Ascending aorta (tissue), 2 donors: ENCODE data around the gene DENND5B. TPM values are rescaled to one million over a fixed set of nuclear protein-coding genes. Genes with fewer than 3 reads are reported as not detected.

Source experiments
- DNase-seq, 2 donors: peaks; one replicate each; pipeline ENCODE4 v3.0.0-alpha.2; 2019; ENCODE audit warnings: low spot score in 2 of 2
- H3K27ac ChIP-seq, 2 donors: fragments of 200-600 bp; sonication (generic); one replicate each; pipeline ENCODE4 v1.5.1; 2016 to 2017; ENCODE audit warnings: mild to moderate bottlenecking in 1 of 2
- H3K27me3 ChIP-seq: fragments of 200-600 bp; sonication (generic); one replicate; pipeline ENCODE4 v1.5.1; 2017
- H3K36me3 ChIP-seq, 2 donors: fragments of 200-600 bp; sonication (generic); one replicate each; pipeline ENCODE4 v1.5.1; 2016
- H3K4me1 ChIP-seq, 2 donors: fragments of 200-600 bp; sonication (generic); one replicate each; pipeline ENCODE4 v1.5.1; 2016 to 2017; ENCODE audit warnings: mild to moderate bottlenecking in 1 of 2
- H3K4me3 ChIP-seq, 2 donors: fragments of 200-600 bp; sonication (generic); one replicate each; pipeline ENCODE4 v1.5.1; 2016 to 2017; ENCODE audit warnings: mild to moderate bottlenecking in 1 of 2
- H3K9me3 ChIP-seq, 2 donors: fragments of 200-600 bp; sonication (generic); one replicate each; pipeline ENCODE4 v1.5.1; 2016
- CTCF ChIP-seq, 3 experiments: fragments of 200-600 bp in 2 of 3; fragments of 450-650 bp in 1 of 3; sonication (generic) in 2 of 3; IDR thresholded peaks; one replicate each; pipeline ENCODE4 v1.5.1; 2016 to 2019; ENCODE audit warnings: antibody characterized with exemption in 3 of 3, mild to moderate bottlenecking in 1 of 3, moderate library complexity in 1 of 3
- intact Hi-C: fragments of 100-400 bp; cut with DNase I; formaldehyde crosslinking; loops from one replicate; pipeline ENCODE4 v1.15.1; 2023
- total RNA-seq: library from RNA; depleted of rRNA; stranded (reverse); fragments of >200 nt; gene quantifications from one replicate; pipeline ENCODE4 v1.1.0, GENCODE V29; 2016

Gene DENND5B
- total RNA-seq, 1 donor from 2014 or later: 4.7 TPM

- DNase-seq: no peak
- intact Hi-C loops: no loop called here
These were observed 105.4 kb downstream of the DENND5B start for GRCh38 chr12:31485571-31485970.

DNA sequence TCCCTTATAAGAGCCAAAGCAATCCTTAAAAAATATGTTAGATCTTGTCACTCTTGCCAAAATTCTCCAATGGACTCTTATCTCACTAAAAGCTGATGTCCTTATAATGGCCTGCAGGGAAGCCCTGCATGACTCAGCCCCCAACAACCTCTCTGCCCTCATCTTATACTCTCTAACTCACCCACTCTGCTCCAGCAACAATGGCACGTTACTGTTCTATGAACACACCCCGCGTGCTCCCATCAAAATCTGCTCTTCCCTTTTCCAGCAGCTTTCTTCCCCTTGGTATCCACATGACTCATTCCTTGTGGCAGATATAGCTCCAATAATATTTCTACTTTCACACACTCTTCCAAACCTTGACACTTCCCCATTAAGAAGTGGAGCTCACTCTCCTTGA lies 108.1 kb downstream of the DENND5B start:
- DNase-seq: no peak
- H3K27ac ChIP-seq: no peak overlapping the region
- no peak for TF ChIP-seq CTCF (IDR thresholded peaks at IDR 0.05)
- no peaks in the 10 kb centered on the region for H3K27me3 ChIP-seq
- peaks cover 0 to 11% of the 10 kb centered on the region in 2 donors for H3K36me3 ChIP-seq
- intact Hi-C loops: no loop called here
- H3K4me1 ChIP-seq: no peaks in the 10 kb centered on the region
- H3K9me3 ChIP-seq: no peaks in the 10 kb centered on the region
- no peak overlapping the region for H3K4me3 ChIP-seq

More at GRCh38 chr12:31485571-31485970, 105.4 kb downstream of the DENND5B start:
- peaks cover 0 to 4% of the 10 kb centered on the region in 2 donors for H3K4me1 ChIP-seq
- H3K27me3 ChIP-seq: no peaks in the 10 kb centered on the region
- H3K9me3 ChIP-seq: no peaks in the 10 kb centered on the region
- H3K27ac ChIP-seq: no peak overlapping the region
- H3K36me3 ChIP-seq: peaks cover 0 to 4% of the 10 kb centered on the region in 2 donors
- TF ChIP-seq CTCF (IDR thresholded peaks at IDR 0.05): no peak
- no peak overlapping the region for H3K4me3 ChIP-seq

DNA sequence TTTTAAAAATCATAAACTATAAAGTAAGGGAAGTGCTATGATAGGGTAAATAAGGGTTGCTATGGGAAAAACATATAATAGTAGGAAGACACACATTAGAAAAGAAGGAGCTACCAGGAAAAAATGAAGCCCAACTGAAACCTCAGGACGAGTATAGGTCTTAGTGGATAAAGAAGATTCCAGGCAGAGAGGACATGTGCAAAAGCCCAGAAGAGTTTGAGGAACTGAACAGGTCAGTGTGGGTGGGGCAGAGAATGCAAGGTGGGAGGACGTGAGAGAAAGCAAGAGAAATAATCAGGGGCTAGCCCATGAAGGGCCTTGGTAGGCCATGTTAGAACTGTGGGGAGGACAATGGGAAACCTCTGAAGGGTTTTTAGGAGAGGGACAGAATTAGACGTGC lies 109.5 kb downstream of the DENND5B start:
- no peaks in the 10 kb centered on the region for H3K4me1 ChIP-seq
- TF ChIP-seq CTCF (IDR thresholded peaks at IDR 0.05): no peak
- no peak overlapping the region for H3K27ac ChIP-seq
- no peaks in the 10 kb centered on the region for H3K9me3 ChIP-seq
- DNase-seq: no peak
- intact Hi-C loops: no loop called here
- no peak overlapping the region for H3K4me3 ChIP-seq
- H3K36me3 ChIP-seq: peaks cover 0 to 11% of the 10 kb centered on the region in 2 donors
- no peaks in the 10 kb centered on the region for H3K27me3 ChIP-seq

DNA sequence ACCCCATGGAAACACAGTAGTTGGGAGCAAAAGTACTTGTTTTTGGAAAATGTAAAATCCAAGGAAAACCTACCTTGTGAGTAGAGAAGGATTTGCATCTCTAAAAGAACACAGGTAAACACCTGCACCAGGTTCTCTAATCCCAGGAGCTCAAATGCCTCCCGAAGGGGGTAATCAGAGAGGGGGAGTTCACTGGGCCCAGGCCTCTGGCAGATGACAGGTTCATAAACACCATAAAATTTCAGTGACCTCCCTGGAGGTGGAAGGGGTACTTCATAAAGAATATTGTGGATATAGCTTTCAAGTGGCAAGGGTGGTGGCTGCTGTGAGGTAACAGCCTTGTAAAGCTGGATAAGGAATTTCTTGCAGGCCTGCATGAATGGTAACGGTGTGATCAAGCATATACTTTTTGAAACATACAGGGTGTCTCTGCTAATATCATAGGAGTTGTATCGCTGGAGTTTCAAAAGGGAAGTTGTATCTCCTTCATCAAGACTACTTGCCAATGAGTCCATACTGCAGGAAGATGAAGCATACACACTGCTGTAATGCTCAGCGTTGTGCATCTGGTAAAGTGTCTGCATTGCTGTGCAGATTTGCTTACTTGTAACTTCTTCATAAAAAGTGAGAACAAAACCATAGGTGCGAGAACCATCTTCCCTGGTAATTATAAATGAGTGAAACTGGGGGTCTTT lies 111.3 kb downstream of the DENND5B start:
- H3K9me3 ChIP-seq: no peaks in the 10 kb centered on the region
- H3K27ac ChIP-seq: no peak overlapping the region
- no peaks in the 10 kb centered on the region for H3K4me1 ChIP-seq
- intact Hi-C loops: no loop called here
- DNase-seq: no peak
- no peaks in the 10 kb centered on the region for H3K27me3 ChIP-seq
- H3K36me3 ChIP-seq: peaks cover 0 to 11% of the 10 kb centered on the region in 2 donors
- no peak for TF ChIP-seq CTCF (IDR thresholded peaks at IDR 0.05)
- H3K4me3 ChIP-seq: no peak overlapping the region

DNA sequence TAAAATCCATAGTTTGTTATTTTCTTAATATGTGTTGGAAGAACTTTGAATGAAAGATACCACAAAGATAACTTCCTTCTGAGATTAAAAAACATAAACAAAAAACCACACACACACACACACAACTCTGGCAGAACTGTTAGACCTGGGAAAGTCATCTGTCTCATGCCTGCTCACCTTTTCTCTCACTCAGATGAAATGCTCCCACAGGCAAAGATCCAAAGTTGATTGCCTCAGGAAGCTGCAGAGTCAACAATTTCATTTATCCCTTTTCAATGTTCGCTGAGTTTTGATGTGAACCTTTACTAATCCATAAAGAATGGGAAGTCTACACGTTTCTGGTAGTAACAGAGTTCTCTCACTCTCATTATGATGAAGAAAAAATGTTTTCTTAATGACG lies 112.0 kb downstream of the DENND5B start:
- Histone ChIP-seq H3K27ac (no peak overlapping the region), H3K36me3 (peaks cover 0 to 11% of the 10 kb centered on the region in 2 donors), H3K4me3 (no peak overlapping the region), H3K9me3 (no peaks in the 10 kb centered on the region), H3K4me1 (no peaks in the 10 kb centered on the region), H3K27me3 (no peaks in the 10 kb centered on the region)
- DNase-seq: no peak
- no peak for TF ChIP-seq CTCF (IDR thresholded peaks at IDR 0.05)
- intact Hi-C loops: no loop called here
